DND-41 (cell line): Measurements from ENCODE around the gene CD300E.

Source experiments
- ATAC-seq: fragments of 200-7000 bp; cut with Tn5 transposase; 3 replicates; pipeline ENCODE4 v1.9.1; 2021; ENCODE audit warnings: low read depth; ENCODE audit not compliant: insufficient read depth
- DNase-seq: peaks from one replicate; pipeline ENCODE4 v3.0.0-alpha.2; 2020
- H2AFZ ChIP-seq: 2 replicates; pipeline ENCODE4 v1.6.0; 2012; ENCODE audit warnings: low read depth, low read length
- H3K27ac ChIP-seq: 2 replicates; pipeline ENCODE4 v1.5.1; 2012; ENCODE audit warnings: low read length, inconsistent platforms
- H3K27me3 ChIP-seq: fragments of 200-600 bp; sonication (generic); 2 replicates; pipeline ENCODE4 v1.6.0; 2012; ENCODE audit warnings: low read length, mild to moderate bottlenecking, inconsistent platforms; ENCODE audit not compliant: insufficient read depth, poor library complexity
- H3K36me3 ChIP-seq: 2 replicates; pipeline ENCODE4 v1.5.1; 2012; ENCODE audit warnings: low read length, inconsistent platforms; ENCODE audit not compliant: insufficient read depth
- H3K4me1 ChIP-seq: 2 replicates; pipeline ENCODE4 v1.5.1; 2012; ENCODE audit warnings: mild to moderate bottlenecking, low read length; ENCODE audit not compliant: insufficient read depth
- H3K4me2 ChIP-seq: 2 replicates; pipeline ENCODE4 v1.6.0; 2012; ENCODE audit warnings: mild to moderate bottlenecking, moderate library complexity, low read length, inconsistent platforms; ENCODE audit not compliant: insufficient read depth
- H3K4me3 ChIP-seq, 2 experiments: fragments of 200-600 bp in 1 of 2; shearing (Covaris generic) in 1 of 2; 2 replicates each; pipeline ENCODE4 v1.5.1; 2012 to 2016; ENCODE audit warnings: inconsistent platforms in 2 of 2, low read length in 2 of 2, mild to moderate bottlenecking in 2 of 2, low read depth in 1 of 2, moderate library complexity in 1 of 2
- H3K79me2 ChIP-seq: 2 replicates; pipeline ENCODE4 v1.6.0; 2012; ENCODE audit warnings: low read length, inconsistent platforms; ENCODE audit not compliant: insufficient read depth
- H3K9ac ChIP-seq: 2 replicates; pipeline ENCODE4 v1.6.0; 2012; ENCODE audit warnings: low read depth, mild to moderate bottlenecking, inconsistent platforms, low read length, moderate library complexity
- H3K9me3 ChIP-seq: 2 replicates; pipeline ENCODE4 v1.5.1; 2012; ENCODE audit warnings: low read length, moderate library complexity, mild to moderate bottlenecking, inconsistent platforms; ENCODE audit not compliant: insufficient read depth, severe bottlenecking
- H4K20me1 ChIP-seq: 2 replicates; pipeline ENCODE4 v1.6.0; 2012; ENCODE audit warnings: low read length; ENCODE audit not compliant: insufficient read depth
- CTCF ChIP-seq: IDR thresholded peaks from 2 replicates; pipeline ENCODE4 v1.5.1; 2012; ENCODE audit warnings: borderline replicate concordance, low read length, moderate library complexity, mild to moderate bottlenecking; ENCODE audit not compliant: poor library complexity, severe bottlenecking; ENCODE audit errors: extremely low read depth
- EZH2 ChIP-seq: IDR thresholded peaks from 3 replicates; pipeline ENCODE4 v1.6.1; 2012; ENCODE audit warnings: borderline replicate concordance, low read depth, mild to moderate bottlenecking, moderate library complexity, low read length, inconsistent platforms; ENCODE audit not compliant: severe bottlenecking

Gene CD300E

DNA sequence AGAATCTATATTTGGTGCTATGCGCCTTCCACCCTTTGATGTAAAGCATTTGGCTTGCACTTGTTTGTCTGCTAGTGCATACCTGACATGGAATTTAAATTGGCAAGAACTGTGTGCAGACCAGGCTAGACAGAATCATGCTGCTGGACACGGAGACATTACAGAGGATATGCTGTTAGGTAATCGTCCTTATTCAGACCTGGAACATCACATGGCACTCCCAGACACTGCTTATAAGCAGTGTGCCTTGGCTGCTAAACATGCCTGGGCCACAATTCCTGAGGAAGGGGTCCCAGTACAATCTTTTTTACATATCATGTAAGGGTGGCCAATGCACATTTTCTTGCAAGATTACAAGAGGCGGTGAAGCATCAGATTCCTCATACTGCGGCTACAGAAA, 37.8 kb downstream of the CD300E start:
- H3K4me1 ChIP-seq: no peaks in the 10 kb centered on the region
- TF ChIP-seq CTCF (no peak), EZH2 (no peak)

DNA sequence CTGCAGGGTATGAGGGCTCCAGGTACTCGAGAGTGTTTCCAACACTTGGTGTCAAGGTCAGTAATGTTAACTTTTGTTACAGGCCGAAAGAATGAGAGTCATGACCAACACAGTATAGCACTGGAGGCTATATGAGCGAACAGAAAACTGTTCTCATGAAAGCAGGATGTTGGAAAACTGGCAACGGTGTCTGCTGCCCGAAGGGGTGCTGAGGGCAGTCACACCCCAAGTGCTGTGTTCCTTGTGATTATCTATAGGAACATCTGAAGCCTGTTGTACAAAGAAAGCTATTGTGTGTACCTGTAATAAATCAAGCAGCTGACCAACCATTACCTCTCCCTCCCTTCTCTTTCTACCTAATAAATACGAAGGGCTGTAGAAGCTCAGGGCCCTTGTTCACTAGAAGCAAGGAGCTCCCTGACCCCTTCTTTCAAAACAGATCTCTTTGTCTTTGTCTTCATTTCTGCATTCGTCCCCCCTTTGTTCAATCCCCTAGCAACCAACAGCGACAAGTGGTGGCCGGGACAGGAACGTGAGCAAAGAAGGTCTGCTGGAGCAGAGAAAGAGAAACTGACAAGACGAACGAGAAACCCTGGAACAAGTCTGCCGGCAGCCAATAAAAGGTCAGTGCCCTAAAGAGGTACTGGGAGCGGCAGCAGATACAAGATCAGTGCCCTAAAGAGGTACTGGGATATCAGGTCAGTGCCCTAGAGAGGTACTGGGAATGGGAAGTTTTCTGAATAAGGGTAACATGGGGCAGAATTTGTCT, 39.1 kb downstream of the CD300E start:
- Histone ChIP-seq H3K9ac (no peak overlapping the region), H3K27ac (no peak overlapping the region), H3K27me3 (no peaks in the 10 kb centered on the region), H3K79me2 (no peaks in the 10 kb centered on the region), H3K36me3 (no peaks in the 10 kb centered on the region), H4K20me1 (no peaks in the 10 kb centered on the region), H3K4me3 (no peak overlapping the region), H3K4me2 (no peak overlapping the region), H3K9me3 (no peaks in the 10 kb centered on the region), H2AFZ (no peak overlapping the region), H3K4me1 (peaks cover 8% of the 10 kb centered on the region)
- DNase-seq: no peak
- no peak for ATAC-seq
- TF ChIP-seq CTCF (no peak), EZH2 (no peak)

More for the DNA sequence above, 37.8 kb downstream of the CD300E start:
- Histone ChIP-seq H3K36me3 (no peaks in the 10 kb centered on the region), H3K4me3 (no peak overlapping the region), H3K27ac (no peak overlapping the region), H3K9ac (no peak overlapping the region), H3K27me3 (no peaks in the 10 kb centered on the region), H2AFZ (no peak overlapping the region), H3K79me2 (no peaks in the 10 kb centered on the region), H3K9me3 (no peaks in the 10 kb centered on the region), H4K20me1 (no peaks in the 10 kb centered on the region), H3K4me2 (no peak overlapping the region)
- no peak for DNase-seq
- ATAC-seq: no peak

- no peaks in the 10 kb centered on the region for H3K9me3 ChIP-seq
- no peak overlapping the region for H3K27ac ChIP-seq
- H3K36me3 ChIP-seq: no peaks in the 10 kb centered on the region
- no peak overlapping the region for H3K9ac ChIP-seq
- H3K27me3 ChIP-seq: no peaks in the 10 kb centered on the region
- DNase-seq (no peak), ATAC-seq (no peak)
- no peak overlapping the region for H3K4me3 ChIP-seq
- no peak overlapping the region for H3K4me2 ChIP-seq
- no peaks in the 10 kb centered on the region for H3K79me2 ChIP-seq
- H4K20me1 ChIP-seq: no peaks in the 10 kb centered on the region
- no peak overlapping the region for H2AFZ ChIP-seq
- H3K4me1 ChIP-seq: peaks cover 8% of the 10 kb centered on the region
- TF ChIP-seq EZH2 (no peak), CTCF (no peak)
Observed at GRCh38 chr17:74582633-74583032, 40.9 kb downstream of the CD300E start.
